NCI-H748 treated with DMSO at 0.1 percent for 48 hours (cell line): ENCODE data around the gene IRF2BP1.

Source experiments
- DNase-seq: peaks from one replicate; lab custom pipeline; 2025; lab: John Stamatoyannopoulos, UW

IRF2BP1 gene

DNA sequence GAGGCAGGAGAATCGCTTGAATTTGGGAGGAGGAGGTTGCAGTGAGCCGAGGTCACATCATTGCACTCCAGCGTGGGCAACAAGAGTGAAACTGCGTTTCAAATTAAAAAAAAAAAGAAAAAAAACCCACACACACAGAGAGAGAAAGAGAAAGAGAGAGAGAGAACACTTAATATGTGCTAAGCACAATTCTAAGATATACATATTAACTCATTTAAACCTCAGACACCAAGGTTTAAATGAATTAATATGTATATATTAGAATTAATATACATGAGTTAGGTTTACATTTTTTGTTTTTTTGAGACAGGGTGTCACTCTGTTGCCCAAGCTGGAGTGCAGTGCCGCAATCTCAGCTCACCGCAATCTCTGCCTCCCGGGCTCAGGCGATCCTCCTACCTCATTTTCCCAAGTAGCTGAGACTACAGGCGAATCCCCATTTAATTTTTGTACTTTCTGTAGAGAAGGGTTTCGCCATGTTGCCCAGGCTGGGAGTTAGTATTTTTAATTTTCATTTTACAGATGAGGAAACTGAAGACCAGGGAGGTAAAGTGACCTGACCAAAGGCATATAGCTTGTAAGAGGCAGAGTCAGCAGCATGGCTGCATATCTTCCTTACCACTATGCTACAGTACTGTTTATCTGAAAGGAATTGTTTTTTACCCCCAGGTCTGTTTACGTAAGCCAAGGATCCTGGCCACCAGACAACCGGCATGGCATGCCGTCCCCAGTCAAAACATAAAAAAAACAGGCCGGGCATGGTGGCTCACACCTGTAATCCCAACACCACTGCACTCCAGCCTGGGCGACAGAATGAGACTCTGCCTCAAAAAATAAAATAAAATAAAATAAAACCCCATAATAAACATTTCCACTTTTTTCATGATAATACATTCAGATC, 25.3 kb downstream of the IRF2BP1 start:
- no peak for DNase-seq

DNA sequence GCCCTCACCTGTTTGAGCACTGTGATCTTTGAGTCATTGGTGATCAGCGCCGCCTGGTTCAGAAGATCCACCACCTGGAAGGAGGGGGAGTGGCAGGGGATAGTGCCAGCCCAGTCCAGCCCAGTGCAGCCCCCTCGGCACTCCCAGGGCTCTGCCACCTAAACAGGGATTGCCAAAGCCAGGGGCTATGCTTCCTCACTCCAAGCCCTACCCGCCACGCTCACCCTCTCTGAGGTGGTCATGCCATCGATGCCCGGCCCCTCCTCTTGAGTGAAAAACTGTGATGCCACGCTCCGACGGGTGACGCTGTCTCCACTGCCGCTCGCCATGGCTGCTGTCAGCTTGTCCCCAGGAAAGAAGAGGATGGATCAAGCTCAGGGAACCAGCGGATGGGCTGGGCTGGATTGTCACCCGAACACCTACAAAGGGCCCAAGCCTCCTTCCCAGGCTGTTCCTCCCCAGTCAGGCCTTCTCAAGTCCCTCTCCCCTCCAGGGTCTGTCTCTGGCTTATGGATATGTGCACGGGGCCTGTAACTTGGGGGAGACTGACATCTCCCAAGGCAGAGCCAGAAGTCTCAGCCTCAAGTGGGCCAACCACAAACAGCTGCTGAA, 31.7 kb downstream of the IRF2BP1 start:
- DNase-seq = no peak

DNA sequence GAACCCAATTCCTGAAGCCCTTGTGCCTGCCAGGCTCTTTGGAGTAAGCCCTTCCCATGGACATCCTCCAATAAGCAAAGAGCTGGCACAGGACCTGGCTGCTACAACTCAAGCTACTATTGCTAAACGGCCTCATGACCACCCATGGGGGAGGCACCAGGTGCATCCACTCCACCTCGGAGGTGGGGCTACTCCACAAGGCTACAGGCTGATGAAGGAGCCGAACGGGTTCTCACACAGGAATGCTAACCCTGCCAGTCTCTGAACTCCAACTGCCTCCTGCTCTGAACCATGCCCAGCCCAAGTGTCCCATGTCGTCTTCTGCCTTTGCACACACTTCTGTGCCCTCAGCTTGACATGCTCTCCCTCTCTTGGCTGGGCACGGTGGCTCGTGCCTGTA, 33.0 kb downstream of the IRF2BP1 start:
- DNase-seq = no peak

DNA sequence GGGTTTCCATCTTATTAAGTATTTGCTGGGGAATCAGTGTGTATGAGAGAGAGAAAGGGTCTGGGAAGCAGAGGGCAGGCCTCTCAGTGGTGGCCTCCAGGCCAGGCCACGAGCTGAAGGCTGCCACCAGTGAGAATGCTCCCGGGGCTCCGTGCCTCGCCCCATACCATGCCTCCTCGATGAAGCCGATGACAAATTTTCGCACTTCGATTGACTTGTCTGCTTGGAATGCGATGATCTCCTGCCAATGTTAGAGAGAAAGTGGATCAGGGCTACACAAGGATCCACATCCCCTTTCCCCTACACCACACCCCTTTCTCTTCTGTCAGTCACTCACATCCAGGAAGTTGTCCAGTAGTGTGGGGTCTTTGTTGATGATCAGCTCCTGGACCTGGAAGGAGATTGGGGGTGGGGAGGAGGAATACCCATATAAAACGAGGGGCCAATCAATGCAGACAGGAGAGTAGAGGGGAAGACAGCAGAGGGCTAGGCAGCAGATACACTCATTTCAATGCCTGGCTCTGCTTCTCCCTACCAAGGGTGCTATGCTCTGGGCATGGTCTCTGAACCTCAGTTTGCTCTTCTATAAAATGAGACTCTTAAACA, 33.7 kb downstream of the IRF2BP1 start:
- no peak for DNase-seq

DNA sequence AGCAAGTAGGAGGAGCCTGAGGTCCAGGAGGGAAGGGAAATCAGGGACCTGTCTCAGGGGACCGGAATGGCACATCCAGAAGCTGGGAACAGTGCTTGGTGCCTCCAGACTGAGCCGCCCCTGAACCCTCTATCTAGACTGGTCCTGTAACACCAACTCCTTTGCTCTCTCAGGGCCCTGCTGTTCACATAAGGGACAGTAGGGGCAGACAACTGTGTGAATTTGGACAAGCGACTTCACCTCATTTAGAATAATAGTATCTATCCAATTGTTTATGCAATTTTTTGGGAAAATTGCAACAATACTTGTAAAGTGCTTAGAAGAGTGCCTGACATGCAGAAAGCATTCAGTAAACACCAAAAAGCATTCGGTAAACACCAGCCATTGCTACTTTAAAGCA, 37.0 kb downstream of the IRF2BP1 start:
- DNase-seq = no peak

DNA sequence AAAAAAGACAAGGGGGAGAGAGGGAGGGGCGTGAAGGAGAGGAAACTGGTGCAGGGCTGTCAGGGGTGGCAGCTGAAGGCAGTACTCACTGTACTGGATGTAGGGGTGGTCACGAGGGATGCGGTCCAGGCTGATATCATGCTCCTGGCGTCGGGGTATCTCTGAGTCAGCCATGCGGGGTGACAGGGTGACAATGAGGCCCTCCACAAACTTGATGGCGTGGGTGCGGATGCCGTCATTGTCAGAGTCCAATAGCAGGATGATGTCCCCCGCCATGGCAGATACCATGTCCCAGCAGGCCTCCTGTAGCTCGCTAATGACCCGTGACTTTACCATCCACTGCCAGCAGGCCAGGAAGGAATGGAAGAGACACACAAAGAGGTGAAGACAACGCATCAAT, 38.3 kb downstream of the IRF2BP1 start:
- no peak for DNase-seq

DNA sequence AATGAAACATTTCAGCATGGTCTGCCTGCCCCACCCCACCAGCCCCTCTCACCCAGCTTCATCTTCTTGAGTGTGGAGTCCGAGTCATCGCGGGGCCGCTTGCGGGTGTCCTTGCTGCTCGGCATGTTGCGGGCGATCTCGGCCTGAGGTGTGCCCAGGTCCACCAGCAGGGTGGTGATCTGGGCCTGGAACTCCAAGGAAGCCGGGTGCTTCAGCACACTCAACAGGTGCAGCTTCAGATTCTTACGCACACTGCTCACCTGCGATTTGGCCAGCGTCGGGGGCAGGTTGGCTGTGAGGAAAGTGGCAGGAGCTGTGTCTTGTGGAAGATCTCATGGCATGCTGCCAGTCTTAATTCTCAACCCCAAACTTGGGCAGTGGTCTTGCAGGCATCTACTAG, 43.7 kb downstream of the IRF2BP1 start:
- no peak for DNase-seq

DNA sequence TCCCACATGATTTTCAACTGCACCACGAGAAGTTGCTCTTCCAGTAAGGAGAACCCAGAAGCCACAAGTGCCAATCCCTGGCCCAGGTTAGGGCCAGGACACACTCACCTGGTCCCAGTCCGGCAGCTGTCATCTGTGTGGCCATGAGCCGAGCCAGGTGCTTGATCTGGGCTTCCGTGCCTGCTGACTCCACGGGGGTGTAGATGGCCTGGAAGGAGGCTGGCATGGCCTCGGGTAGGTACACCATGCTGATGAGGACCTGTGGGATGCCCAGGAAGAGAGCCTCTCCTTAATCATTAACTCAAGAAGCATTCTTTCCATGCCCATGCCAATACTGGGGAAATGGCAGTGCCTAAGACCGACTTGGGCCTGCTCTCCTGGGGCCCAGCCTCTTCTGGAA, 51.0 kb downstream of the IRF2BP1 start:
- no peak for DNase-seq
